OCI-LY7 (cell line): ENCODE results near the gene FAM162A. TPM values are rescaled to one million over a fixed set of nuclear protein-coding genes. Genes with fewer than 3 reads are reported as not detected.

Experiments used
- BruUV-seq: library from RNA; stranded (reverse); fragments of 400-500 nt; replicated peaks from 2 replicates; lab custom pipeline; 2021; lab: Mats Ljungman, UMichigan
- CTCF ChIA-PET: fragments of 300-600 bp; sonication (Branson Sonifier 250); formaldehyde crosslinking; loops from one replicate; lab custom pipeline; 2022; ENCODE audit warnings: antibody characterized with exemption; ENCODE audit not compliant: unreplicated experiment; lab: Charles Lee
- POLR2A ChIA-PET: fragments of 300-600 bp; sonication (Branson Sonifier 250); formaldehyde crosslinking; loops from one replicate; lab custom pipeline; 2022; ENCODE audit warnings: antibody characterized with exemption; lab: Charles Lee
- DNase-seq: peaks from one replicate; pipeline ENCODE4 v3.0.0-alpha.2; 2015; ENCODE audit warnings: low spot score
- H2AFZ ChIP-seq: fragments of 200-600 bp; sonication (generic), shearing (Covaris generic); 2 replicates; pipeline ENCODE4 v1.6.1; 2014; ENCODE audit warnings: mild to moderate bottlenecking, antibody characterized with exemption, low read length, moderate library complexity
- H3K27ac ChIP-seq: fragments of 200-600 bp; sonication (generic); 2 replicates; pipeline ENCODE4 v1.5.1; 2014; ENCODE audit warnings: mixed run types, low read depth, mild to moderate bottlenecking, moderate library complexity, low read length, inconsistent platforms; ENCODE audit not compliant: poor library complexity, severe bottlenecking
- H3K36me3 ChIP-seq: fragments of 200-600 bp; sonication (generic); 2 replicates; pipeline ENCODE4 v1.6.1; 2014; ENCODE audit warnings: mild to moderate bottlenecking, antibody characterized with exemption, low read length, moderate library complexity, mixed read lengths; ENCODE audit not compliant: insufficient read depth
- H3K4me1 ChIP-seq: fragments of 200-600 bp; sonication (generic); 2 replicates; pipeline ENCODE4 v1.5.1; 2014; ENCODE audit warnings: mild to moderate bottlenecking, low read length; ENCODE audit not compliant: insufficient read depth, poor library complexity, severe bottlenecking
- H3K4me2 ChIP-seq: fragments of 200-600 bp; sonication (generic); 2 replicates; pipeline ENCODE4 v1.6.1; 2014; ENCODE audit warnings: mild to moderate bottlenecking, low read length
- H3K4me3 ChIP-seq: fragments of 200-600 bp; sonication (generic); 2 replicates; pipeline ENCODE4 v1.5.1; 2014; ENCODE audit warnings: mild to moderate bottlenecking, low read depth, low read length; ENCODE audit not compliant: poor library complexity, severe bottlenecking
- H3K79me2 ChIP-seq: fragments of 200-600 bp; sonication (generic); 2 replicates; pipeline ENCODE4 v1.6.1; 2016; ENCODE audit warnings: low read depth, mild to moderate bottlenecking, low read length, moderate library complexity, mixed read lengths; ENCODE audit not compliant: insufficient read depth
- H3K9me2 ChIP-seq: fragments of 200-600 bp; sonication (generic); 2 replicates; pipeline ENCODE4 v1.6.1; 2016; ENCODE audit warnings: mild to moderate bottlenecking, low read length, mixed read lengths; ENCODE audit not compliant: insufficient read depth
- H3K9me3 ChIP-seq: fragments of 200-600 bp; sonication (generic); 2 replicates; pipeline ENCODE4 v1.6.1; 2014; ENCODE audit warnings: mild to moderate bottlenecking, mixed run types, low read length, mixed read lengths
- H4K20me1 ChIP-seq: fragments of 200-600 bp; sonication (generic); 2 replicates; pipeline ENCODE4 v1.6.1; 2014; ENCODE audit warnings: mild to moderate bottlenecking, antibody characterized with exemption, low read length, moderate library complexity, mixed read lengths; ENCODE audit not compliant: insufficient read depth
- CTCF ChIP-seq: fragments of 200-600 bp; sonication (generic); conservative IDR thresholded peaks from 2 replicates; pipeline ENCODE4 v1.5.1; 2014; ENCODE audit warnings: mild to moderate bottlenecking, antibody characterized with exemption, low read length, moderate library complexity, mixed read lengths
- EZH2phosphoT487 ChIP-seq: fragments of 200-600 bp; sonication (generic); IDR thresholded peaks from 2 replicates; pipeline ENCODE4 v1.6.1; 2018; ENCODE audit warnings: low read depth, borderline replicate concordance, mild to moderate bottlenecking, mixed run types, antibody characterized with exemption, low read length, moderate library complexity, mixed read lengths
- intact Hi-C: fragments of 100-400 bp; cut with micrococcal nuclease; formaldehyde crosslinking; loops from one replicate; pipeline ENCODE4 v1.10.0; 2022; ENCODE audit not compliant: unreplicated experiment
- total RNA-seq, 2 experiments: library from RNA; depleted of rRNA in 1 of 2; stranded (reverse); fragments of >200 nt in 1 of 2; shearing (Covaris generic) in 1 of 2; gene quantifications; 2 replicates each; pipeline ENCODE4 v1.2.3, GENCODE V29; 2014 to 2022

Gene FAM162A
- total RNA-seq, 2 experiments from 2014 or later: 43.2 to 61.1 TPM

GRCh38 chr3:122390665-122391064 is 6.7 kb downstream of the FAM162A start:
- no peaks in the 10 kb centered on the region for H3K9me2 ChIP-seq
- intact Hi-C loops: loop anchor here (5.0 kb wide), 1 partner anchor 272 kb away; no protein-coding TSS in a partner anchor
- peaks cover 4% of the 10 kb centered on the region; the same call in 1 of the 2 replicates for H3K79me2 ChIP-seq
- no peak overlapping the region for H3K4me3 ChIP-seq
- H3K27ac ChIP-seq: no peak overlapping the region
- peaks cover 6% of the 10 kb centered on the region for H3K4me1 ChIP-seq
- H3K4me2 ChIP-seq: no peak overlapping the region
- BruUV-seq: no TSS peak
- 0 out of 2 replicates have a peak, but pooled peaks cover 5% of the 10 kb centered on the region for H4K20me1 ChIP-seq
- ChIA-PET POLR2A (interaction anchor here (0.7 kb wide), 2 partner anchors 14 to 43 kb away, joined by 3 read pairs; no protein-coding TSS in a partner anchor), CTCF (no interaction called here)
- no peak for DNase-seq
- H3K36me3 ChIP-seq: peaks cover 31% of the 10 kb centered on the region
- H3K9me3 ChIP-seq: no peaks in the 10 kb centered on the region
- H2AFZ ChIP-seq: no peak overlapping the region
- TF ChIP-seq EZH2phosphoT487: no peak
- TF ChIP-seq CTCF: no peak

GRCh38 chr3:122391681-122392446 is 7.9 kb downstream of the FAM162A start:
- DNase-seq: no peak
- ChIA-PET CTCF (no interaction called here), POLR2A (interaction anchor here (0.7 kb wide), 1 partner anchor 42 kb away, joined by 3 read pairs; no protein-coding TSS in a partner anchor)
- no TSS peak for BruUV-seq
- intact Hi-C loops: loop anchor here (2.0 to 5.0 kb wide), 2 partner anchors 270 to 637 kb away; no protein-coding TSS in a partner anchor
- no peaks in the 10 kb centered on the region for H3K9me2 ChIP-seq
- 0 out of 2 replicates have a peak, but pooled peaks cover 5% of the 10 kb centered on the region for H4K20me1 ChIP-seq
- H2AFZ ChIP-seq: no peak overlapping the region
- TF ChIP-seq CTCF: no peak
- TF ChIP-seq EZH2phosphoT487: no peak
- no peaks in the 10 kb centered on the region for H3K9me3 ChIP-seq
- no peak overlapping the region for H3K27ac ChIP-seq
- peaks cover 5% of the 10 kb centered on the region for H3K4me1 ChIP-seq
- no peak overlapping the region for H3K4me3 ChIP-seq
- H3K79me2 ChIP-seq: no peaks in the 10 kb centered on the region
- H3K4me2 ChIP-seq: no peak overlapping the region
- peaks cover 19% of the 10 kb centered on the region for H3K36me3 ChIP-seq
